COLO829 (cell line): Measurements from ENCODE around the gene IFT57.

Experiments used
- DNase-seq: peaks from one replicate; pipeline ENCODE4 v3.0.0; 2012; ENCODE audit warnings: low spot score

Gene IFT57

DNA sequence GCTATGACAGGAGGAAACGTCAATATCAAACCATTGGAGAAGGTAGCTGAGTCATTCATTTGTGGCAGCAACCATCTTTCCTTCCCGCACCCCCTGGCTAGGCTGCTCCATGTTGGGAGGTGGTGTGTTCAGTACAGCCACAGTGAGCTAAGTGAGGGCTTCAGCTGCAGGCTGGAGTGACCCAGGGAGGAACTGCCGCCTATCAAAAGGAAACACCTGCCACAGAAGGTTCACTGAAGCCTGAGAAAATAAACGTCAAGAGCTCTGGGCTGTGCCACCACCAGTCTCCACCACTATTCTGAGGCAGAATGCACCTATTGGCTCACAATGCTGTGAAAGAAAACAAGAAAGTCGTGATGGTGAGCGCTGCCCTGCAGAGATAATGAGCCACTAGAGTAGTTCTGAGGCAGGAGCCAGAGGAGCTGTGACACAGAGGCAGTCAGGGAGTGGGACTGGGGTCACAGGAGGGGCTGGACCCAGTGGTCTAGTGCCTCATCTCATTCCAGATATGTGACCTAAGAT lies 96.6 kb downstream of the IFT57 start:
- DNase-seq = no peak

DNA sequence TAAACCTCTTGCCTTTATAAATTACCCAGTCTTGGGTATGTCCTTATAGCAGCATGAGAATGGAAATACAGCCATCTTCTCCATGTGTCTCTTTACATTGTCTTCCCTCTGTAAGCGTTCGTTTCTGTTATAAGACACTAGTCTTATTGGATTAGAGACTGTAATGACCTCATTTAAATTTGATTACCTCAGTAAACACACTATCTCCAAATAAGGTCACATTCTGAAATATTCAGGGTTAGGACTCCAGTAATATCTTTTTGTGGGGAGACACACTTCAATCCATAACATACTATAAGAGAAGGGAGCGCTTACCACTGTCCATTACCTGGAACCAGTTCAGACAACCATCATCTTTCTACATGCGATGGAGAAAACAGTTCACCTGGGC lies 97.1 kb downstream of the IFT57 start:
- no peak for DNase-seq

DNA sequence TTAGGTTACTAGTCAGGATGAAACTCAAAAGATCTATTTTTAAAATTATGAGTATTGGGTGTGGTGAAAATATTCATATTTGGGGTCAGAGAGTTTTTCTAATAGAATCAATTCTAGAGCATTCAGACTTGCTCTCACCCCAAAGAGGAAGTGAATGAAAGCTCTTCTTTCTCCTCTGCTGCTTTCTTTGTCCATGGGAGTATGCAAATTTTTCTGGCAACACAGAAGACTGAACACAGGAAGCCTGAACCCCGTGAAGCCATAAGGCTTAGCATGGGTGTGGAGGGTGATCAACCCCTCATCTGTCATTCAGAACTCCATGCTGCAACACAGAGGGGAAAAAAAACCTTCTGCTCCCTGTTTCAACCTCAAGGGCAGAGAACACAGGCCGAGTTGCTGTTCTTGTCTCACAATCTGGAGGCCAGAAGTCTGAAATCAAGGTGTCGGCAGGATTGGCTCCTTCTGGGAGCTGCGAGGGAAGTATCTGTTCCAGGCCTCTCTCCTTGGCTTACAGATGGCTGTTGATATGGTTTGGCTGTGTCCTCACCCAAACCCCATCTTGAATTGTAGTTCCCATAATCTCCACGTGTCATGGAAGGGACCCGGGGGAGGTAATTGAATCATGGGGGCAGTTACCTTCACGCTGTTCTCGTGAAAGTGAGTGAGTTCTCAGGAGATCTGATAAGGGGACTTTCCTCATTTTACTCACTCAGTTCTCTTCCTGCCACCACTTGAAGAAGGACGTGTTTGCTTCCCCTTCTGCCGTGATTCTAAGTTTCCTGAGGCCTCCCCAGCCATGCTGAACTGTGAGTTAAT lies 97.7 kb downstream of the IFT57 start:
- no peak for DNase-seq

DNA sequence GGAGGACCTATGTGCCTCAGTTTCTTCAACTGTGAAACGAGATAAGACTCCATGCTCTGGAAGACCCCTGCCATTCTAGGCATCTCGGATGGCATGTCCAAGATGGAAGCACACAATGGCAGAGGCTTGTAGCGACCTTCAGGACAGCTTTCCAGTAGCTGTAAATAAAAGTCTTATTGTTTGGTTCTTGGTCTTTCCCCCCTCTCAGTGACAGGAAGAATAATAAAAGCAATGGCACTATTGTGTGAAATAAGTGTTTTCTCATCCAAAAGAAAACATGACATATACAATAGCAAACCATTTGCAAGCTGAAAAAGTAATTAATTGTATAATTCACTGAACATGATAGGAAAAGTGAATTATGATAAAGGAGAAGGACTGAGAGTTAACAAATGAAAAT lies 98.9 kb downstream of the IFT57 start:
- DNase-seq = no peak

DNA sequence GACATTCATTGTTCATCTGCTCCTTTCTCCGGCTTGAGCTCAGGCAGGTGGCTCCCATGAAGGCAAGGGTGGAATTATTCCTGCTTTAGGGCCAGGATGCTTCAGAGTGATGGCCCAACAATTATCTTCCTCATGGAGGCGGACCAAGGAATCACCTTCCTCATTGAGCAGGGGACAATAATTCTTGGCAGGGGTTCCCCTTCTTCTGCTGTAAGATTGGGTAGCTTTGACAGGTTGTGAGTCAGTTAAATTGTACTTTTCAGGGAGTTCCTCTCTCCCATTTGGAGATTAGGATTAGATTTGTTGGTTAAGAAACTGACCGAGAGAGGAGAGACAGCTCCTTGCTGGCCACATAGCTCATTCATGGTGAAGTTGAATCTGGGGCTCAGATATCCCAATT lies 99.9 kb downstream of the IFT57 start:
- DNase-seq = no peak

DNA sequence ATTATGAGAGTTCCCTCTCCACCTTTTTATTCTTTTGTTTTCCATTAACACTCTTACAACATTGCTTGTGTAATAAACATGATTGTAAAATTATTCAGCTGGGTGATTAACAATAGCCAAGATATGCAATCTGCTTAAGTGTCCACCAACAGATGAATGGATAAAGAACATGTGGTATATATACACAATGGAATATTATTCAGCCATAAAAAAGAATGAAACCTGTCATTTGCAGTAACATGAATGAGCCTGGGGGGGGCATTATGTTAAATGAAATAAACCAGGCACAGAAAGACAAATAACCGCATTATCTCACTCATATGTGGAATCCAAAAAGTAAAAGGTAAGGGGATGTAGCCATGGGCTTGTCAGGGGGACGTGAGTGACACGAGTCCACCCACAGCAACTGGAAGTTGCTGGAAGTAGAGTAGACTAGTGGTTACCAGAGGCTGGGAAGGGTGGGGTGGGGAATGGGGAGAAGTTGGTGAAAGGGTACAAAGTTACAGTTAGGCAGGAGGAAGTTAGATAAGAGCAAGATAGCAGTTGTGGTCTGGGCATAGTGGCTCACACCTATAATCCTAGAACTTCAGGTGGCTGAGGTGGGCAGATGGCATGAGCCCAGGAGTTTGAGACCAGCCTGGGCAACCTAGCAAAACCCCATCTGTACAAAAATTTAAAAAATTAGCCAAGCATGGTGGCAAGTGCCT lies 102.7 kb downstream of the IFT57 start:
- no peak for DNase-seq

DNA sequence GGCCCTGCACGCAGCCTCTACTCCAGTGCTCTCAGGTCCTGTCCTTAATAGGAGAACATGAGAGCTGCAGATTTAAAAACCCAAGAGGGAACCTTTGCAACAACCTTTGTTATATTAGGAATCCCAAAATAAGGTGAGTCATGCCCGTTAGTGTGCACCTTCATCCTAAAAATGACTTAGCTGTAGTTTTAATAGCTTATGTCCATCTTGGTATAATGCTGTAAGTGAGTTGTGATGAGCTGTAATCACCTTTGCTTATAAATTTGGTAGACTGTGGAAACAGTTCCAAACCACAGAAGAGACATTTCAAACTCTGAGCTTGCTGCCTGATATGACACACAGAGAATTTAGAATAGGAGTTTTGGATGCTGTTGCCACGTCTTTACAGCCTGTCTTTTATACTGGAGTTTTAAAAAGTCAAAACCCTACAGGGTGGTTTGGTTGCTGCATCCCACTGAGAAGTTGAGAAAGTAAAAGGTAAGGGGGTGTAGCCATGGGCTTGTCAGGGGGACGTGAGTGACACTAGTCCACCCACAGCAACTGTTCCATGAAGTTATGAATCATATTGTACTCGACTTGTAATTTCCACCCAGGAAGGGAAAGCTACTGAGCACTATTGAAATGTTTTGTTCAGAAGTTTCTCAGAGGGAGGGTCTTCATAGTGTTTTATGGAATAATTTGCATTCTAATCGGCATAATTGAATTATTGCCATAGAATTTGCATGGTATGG lies 104.0 kb downstream of the IFT57 start:
- DNase-seq = no peak

DNA sequence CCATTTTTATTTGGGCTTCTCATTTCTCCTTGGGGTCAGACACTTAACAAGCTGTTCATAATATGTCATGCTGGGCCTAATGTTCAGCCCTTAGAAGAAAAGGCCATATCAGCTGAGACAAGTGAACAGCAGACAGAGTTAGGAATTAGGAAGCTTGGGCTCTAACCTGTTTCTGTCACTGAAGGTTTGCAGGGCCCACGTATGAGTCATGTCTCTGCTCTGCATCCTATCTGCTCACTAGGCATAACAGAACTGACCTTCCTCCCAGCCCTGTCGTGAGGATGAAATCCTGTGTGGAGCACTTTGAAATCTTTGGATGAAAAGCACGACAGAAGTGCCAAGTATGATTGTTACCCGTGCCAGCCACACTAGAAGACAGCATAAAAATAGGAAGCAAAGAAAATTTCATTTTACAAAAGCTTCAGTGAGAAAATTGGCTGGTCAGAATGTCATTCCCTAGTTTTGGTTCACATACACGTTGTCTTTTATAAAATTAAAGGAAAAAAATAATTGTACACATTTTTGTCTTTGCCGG lies 104.9 kb downstream of the IFT57 start:
- DNase-seq = no peak

DNA sequence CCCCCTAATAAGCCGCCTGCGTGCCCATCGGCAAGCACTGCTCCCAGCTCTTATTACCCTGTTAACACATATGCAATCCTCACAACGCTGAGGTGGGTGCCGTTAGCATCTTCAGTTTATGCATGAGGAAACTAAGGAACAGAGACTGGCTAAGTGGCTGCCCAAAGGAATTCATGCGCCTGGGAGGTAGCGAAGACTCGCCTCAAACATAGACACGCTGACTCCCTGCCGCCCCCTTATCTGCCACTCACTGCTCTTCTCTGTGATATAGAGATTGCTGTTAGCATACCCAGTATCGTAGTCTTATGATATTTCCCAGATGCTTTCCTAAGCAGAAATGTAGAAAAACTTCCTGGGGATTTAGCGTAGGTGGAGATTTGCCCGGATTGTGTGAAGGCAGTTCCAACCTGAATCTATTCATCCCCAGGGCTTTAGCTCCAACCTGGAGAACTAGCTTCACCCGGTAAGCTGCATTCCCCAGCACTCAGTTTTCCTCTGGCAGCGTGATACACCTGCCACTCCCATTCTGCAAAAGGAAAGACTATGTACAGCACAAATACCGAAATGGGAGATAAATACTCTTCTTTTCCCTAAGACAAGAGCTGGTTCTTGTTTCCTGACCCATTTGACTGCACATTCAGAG lies 107.7 kb downstream of the IFT57 start:
- no peak for DNase-seq

DNA sequence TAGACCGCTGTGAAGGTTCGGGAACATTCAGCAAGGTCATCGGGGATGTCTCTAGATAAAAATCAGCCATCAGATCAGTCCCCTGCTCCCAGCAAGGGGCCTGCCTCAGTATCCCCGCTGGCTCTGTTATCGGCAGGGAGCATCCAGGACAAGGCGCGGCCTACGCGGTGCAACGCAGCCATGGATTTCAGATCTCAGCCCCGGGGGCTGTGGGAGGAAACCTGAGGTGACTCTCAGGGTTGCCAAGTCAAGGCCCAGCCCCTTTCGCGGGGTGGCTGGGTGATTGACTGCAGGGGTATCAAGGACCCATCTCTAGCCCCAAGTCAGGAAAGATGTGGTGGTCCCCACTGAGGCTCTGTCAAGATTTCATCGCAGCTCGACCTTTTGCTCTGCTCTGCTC lies 108.2 kb downstream of the IFT57 start:
- DNase-seq = no peak

DNA sequence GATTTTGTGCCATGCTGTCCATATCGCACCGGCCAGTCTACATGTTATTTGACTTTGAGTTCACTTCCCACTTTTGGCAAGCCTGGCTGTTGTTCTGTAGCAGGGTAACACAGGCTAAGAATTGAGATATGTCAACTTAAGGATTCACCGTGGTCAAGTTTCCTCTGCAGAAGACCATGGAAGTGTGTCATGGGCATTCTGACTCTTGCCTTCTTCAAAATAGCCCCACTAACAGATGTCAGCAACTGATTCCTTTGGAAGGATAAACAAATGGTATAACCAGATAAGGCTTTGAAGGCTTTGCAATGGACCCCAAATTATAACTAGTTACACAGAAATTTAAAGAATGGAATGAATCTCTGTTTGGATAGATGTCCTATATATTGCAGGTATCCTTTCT lies 111.3 kb downstream of the IFT57 start:
- DNase-seq = no peak
